IMR-90 (cell line): ENCODE measurements around the gene MYEF2. TPM values are rescaled to one million over a fixed set of nuclear protein-coding genes. Genes with fewer than 3 reads are reported as not detected.

ENCODE experiments used
- ATAC-seq: fragments of 200-7000 bp; cut with Tn5 transposase; 2 replicates; pipeline ENCODE4 v1.9.1; 2020; ENCODE audit warnings: low read depth, mild to moderate bottlenecking, moderate library complexity
- BruUV-seq: library from RNA; stranded (reverse); fragments of 400-500 nt; replicated peaks from 2 replicates; lab custom pipeline; 2021; lab: Mats Ljungman, UMichigan
- CTCF ChIA-PET: fragments of 300-600 bp; formaldehyde crosslinking; extraction: SDS; loops from one replicate; lab custom pipeline; 2021; ENCODE audit warnings: antibody characterized with exemption; lab: Yijun Ruan, JAX
- POLR2A ChIA-PET: fragments of 300-600 bp; sonication (Branson Sonifier 250); formaldehyde crosslinking; loops from one replicate; lab custom pipeline; 2022; ENCODE audit warnings: antibody characterized with exemption; ENCODE audit not compliant: unreplicated experiment; lab: Charles Lee
- DNase-seq: peaks from one replicate; pipeline ENCODE4 v3.0.0; 2013
- H2AFZ ChIP-seq: replicated peaks from 2 replicates; pipeline ENCODE3; 2013; ENCODE audit warnings: low read length, mild to moderate bottlenecking; ENCODE audit not compliant: poor library complexity
- H2AK5ac ChIP-seq: 2 replicates; pipeline ENCODE4 v1.6.1; 2013; ENCODE audit warnings: low read depth, low read length, inconsistent platforms
- H2AK9ac ChIP-seq: replicated peaks from 2 replicates; pipeline ENCODE3; 2013; ENCODE audit warnings: mild to moderate bottlenecking, low read depth, low read length, moderate library complexity; ENCODE audit not compliant: poor library complexity
- H2BK120ac ChIP-seq: 2 replicates; pipeline ENCODE4 v1.6.1; 2013; ENCODE audit warnings: low read depth, low read length, inconsistent platforms
- H2BK15ac ChIP-seq: 3 replicates; pipeline ENCODE4 v1.6.1; 2013; ENCODE audit warnings: low read depth, low read length, inconsistent platforms
- H2BK20ac ChIP-seq: 2 replicates; pipeline ENCODE4 v1.6.1; 2013; ENCODE audit warnings: low read depth, mild to moderate bottlenecking, inconsistent platforms, low read length, moderate library complexity
- H2BK5ac ChIP-seq: 2 replicates; pipeline ENCODE4 v1.6.1; 2013; ENCODE audit warnings: mild to moderate bottlenecking, low read depth, low read length, inconsistent platforms; ENCODE audit not compliant: poor library complexity, severe bottlenecking
- H3K14ac ChIP-seq: replicated peaks from 2 replicates; pipeline ENCODE4 v1.6.1; 2013; ENCODE audit warnings: low read depth, low read length, inconsistent platforms
- H3K18ac ChIP-seq: 2 replicates; pipeline ENCODE4 v1.6.1; 2013; ENCODE audit warnings: low read depth, low read length, control low read depth
- H3K23ac ChIP-seq: 2 replicates; pipeline ENCODE4 v1.6.1; 2013; ENCODE audit warnings: low read depth, low read length, inconsistent platforms
- H3K27ac ChIP-seq: 2 replicates; pipeline ENCODE4 v1.5.1; 2013; ENCODE audit warnings: mild to moderate bottlenecking, control low read depth, low read length; ENCODE audit not compliant: insufficient read depth
- H3K27me3 ChIP-seq: 2 replicates; pipeline ENCODE4 v1.6.1; 2013; ENCODE audit warnings: low read length; ENCODE audit not compliant: control insufficient read depth, insufficient read depth
- H3K36me3 ChIP-seq: 2 replicates; pipeline ENCODE4 v1.6.1; 2013; ENCODE audit warnings: low read length, mixed read lengths; ENCODE audit not compliant: control insufficient read depth, insufficient read depth
- H3K4ac ChIP-seq: 2 replicates; pipeline ENCODE4 v1.6.1; 2013; ENCODE audit warnings: low read depth, low read length, inconsistent platforms
- H3K4me1 ChIP-seq: 2 replicates; pipeline ENCODE4 v1.6.1; 2013; ENCODE audit warnings: low read length, mixed read lengths; ENCODE audit not compliant: control insufficient read depth, insufficient read depth
- H3K4me2 ChIP-seq: 2 replicates; pipeline ENCODE4 v1.6.1; 2013; ENCODE audit warnings: low read depth, mild to moderate bottlenecking, control low read depth, low read length, moderate library complexity
- H3K4me3 ChIP-seq: 2 replicates; pipeline ENCODE4 v1.5.1; 2013; ENCODE audit warnings: low read depth, mild to moderate bottlenecking, control low read depth, low read length, moderate library complexity; ENCODE audit not compliant: insufficient read depth
- H3K56ac ChIP-seq: 2 replicates; pipeline ENCODE4 v1.6.1; 2013; ENCODE audit warnings: low read length, inconsistent platforms; ENCODE audit not compliant: insufficient read depth; ENCODE audit errors: extremely low read depth
- H3K79me1 ChIP-seq, 2 experiments: 2 replicates each; pipeline ENCODE4 v1.6.1; 2013; ENCODE audit warnings: low read length in 2 of 2, inconsistent platforms in 1 of 2, low read depth in 1 of 2
- H3K9ac ChIP-seq: 2 replicates; pipeline ENCODE4 v1.6.1; 2013; ENCODE audit warnings: low read depth, low read length, control low read depth
- H3K9me1 ChIP-seq: 2 replicates; pipeline ENCODE4 v1.6.1; 2013; ENCODE audit warnings: low read length, inconsistent platforms; ENCODE audit not compliant: insufficient read depth
- H3K9me3 ChIP-seq: 2 replicates; pipeline ENCODE4 v1.6.1; 2013; ENCODE audit warnings: low read length; ENCODE audit not compliant: control insufficient read depth, insufficient read depth
- H4K20me1 ChIP-seq: 2 replicates; pipeline ENCODE4 v1.6.1; 2013; ENCODE audit warnings: low read length, inconsistent platforms; ENCODE audit not compliant: insufficient read depth
- H4K5ac ChIP-seq: 2 replicates; pipeline ENCODE4 v1.6.1; 2013; ENCODE audit warnings: mild to moderate bottlenecking, low read depth, low read length, control low read depth
- H4K8ac ChIP-seq, 2 experiments: 2 replicates each; pipeline ENCODE4 v1.6.1; 2013; ENCODE audit warnings: low read depth in 2 of 2, low read length in 2 of 2, control low read depth in 1 of 2, inconsistent platforms in 1 of 2
- H4K91ac ChIP-seq: 2 replicates; pipeline ENCODE4 v1.6.1; 2013; ENCODE audit warnings: low read depth, low read length, inconsistent platforms; ENCODE audit not compliant: insufficient read depth
- BHLHE40 ChIP-seq: fragments of 150-350 bp; IDR thresholded peaks from 2 replicates; pipeline ENCODE4 v1.6.1; 2016; ENCODE audit warnings: mild to moderate bottlenecking, low read depth, low read length
- CEBPB ChIP-seq: IDR thresholded peaks from 2 replicates; pipeline ENCODE4 v1.6.1; 2012; ENCODE audit warnings: low read depth, low read length, improper control_type of control experiment
- CTCF ChIP-seq: conservative IDR thresholded peaks from 2 replicates; pipeline ENCODE4 v1.5.1; 2012; ENCODE audit warnings: mild to moderate bottlenecking, low read depth, low read length, improper control_type of control experiment
- ELK1 ChIP-seq: fragments of 150-350 bp; IDR thresholded peaks from 2 replicates; pipeline ENCODE4 v1.6.1; 2016; ENCODE audit warnings: low read depth, mild to moderate bottlenecking, low read length, moderate library complexity, borderline replicate concordance
- FOS ChIP-seq: fragments of 150-350 bp; IDR thresholded peaks from 2 replicates; pipeline ENCODE4 v1.6.1; 2016; ENCODE audit warnings: low read depth, low read length
- MAFK ChIP-seq: IDR thresholded peaks from 2 replicates; pipeline ENCODE4 v1.6.1; 2012; ENCODE audit warnings: low read depth, low read length, improper control_type of control experiment
- NFE2L2 ChIP-seq: fragments of 150-350 bp; IDR thresholded peaks from 2 replicates; pipeline ENCODE4 v1.6.1; 2016; ENCODE audit warnings: low read depth, mild to moderate bottlenecking, low read length
- RAD21 ChIP-seq: IDR thresholded peaks from 2 replicates; pipeline ENCODE4 v1.6.1; 2012; ENCODE audit warnings: low read length, improper control_type of control experiment
- RCOR1 ChIP-seq: IDR thresholded peaks from 2 replicates; pipeline ENCODE4 v1.6.1; 2012; ENCODE audit warnings: mild to moderate bottlenecking, low read length, improper control_type of control experiment; ENCODE audit not compliant: insufficient replicate concordance
- SMC3 ChIP-seq: fragments of 150-350 bp; IDR thresholded peaks from 2 replicates; pipeline ENCODE4 v1.6.1; 2016; ENCODE audit warnings: low read depth, mild to moderate bottlenecking, antibody characterized with exemption, low read length, moderate library complexity
- WGBS, 2 experiments: methylation state at CpG; one replicate each; pipeline versions ENCODE4 v1.1.5 to v1.1.7; 2013; ENCODE audit warnings: missing lambda C conversion rate in 2 of 2; ENCODE audit not compliant: insufficient read length in 1 of 2; ENCODE audit errors: extremely low coverage in 2 of 2; 5-methylcytosine and 5-hydroxymethylcytosine counted together
- dilution Hi-C: fragments of 300-500 bp; cut with HindIII; formaldehyde crosslinking; loops from one replicate; pipeline ENCODE4 v1.14.3; 2018; ENCODE audit warnings: low sequenced_read_pairs; ENCODE audit not compliant: unreplicated experiment
- in situ Hi-C: fragments of 300-500 bp; cut with MboI; formaldehyde crosslinking; loops from 3 replicates; pipeline ENCODE4 v1.14.3; 2019; ENCODE audit warnings: low sequenced_read_pairs, inconsistent platforms, mixed read lengths
- intact Hi-C: fragments of 100-400 bp; cut with micrococcal nuclease; formaldehyde crosslinking; loops from 2 replicates; pipeline ENCODE4 v1.10.0; 2022
- polyA plus RNA-seq, 3 experiments: library from polyadenylated mRNA; depleted of rRNA; stranded (reverse); fragments of >200 nt; gene quantifications; 2 replicates each; pipeline ENCODE4 v1.2.3, GENCODE V29; 2012; ENCODE audit warnings: low replicate concordance in 1 of 3
- total RNA-seq: library from RNA; depleted of rRNA; stranded (reverse); fragments of >200 nt; gene quantifications from 2 replicates; pipeline ENCODE4 v1.2.3, GENCODE V29; 2012

MYEF2 gene
- total and polyA plus RNA-seq, 2 of the 4 experiments (the other 2 are of a cell fraction), result 4.5 to 5.8 TPM

- Histone ChIP-seq H3K9me3 (no peaks in the 10 kb centered on the region), H3K79me1 (no peaks in the 10 kb centered on the region), H3K4me2 (no peak overlapping the region), H3K4ac (no peak overlapping the region), H3K56ac (no peak overlapping the region), H2BK20ac (no peak overlapping the region), H3K14ac (no peak overlapping the region), H3K4me3 (no peak overlapping the region), H3K23ac (no peak overlapping the region), H3K9ac (no peak overlapping the region), H3K9me1 (no peaks in the 10 kb centered on the region), H4K20me1 (no peaks in the 10 kb centered on the region), H3K27ac (no peak overlapping the region), H3K27me3 (peaks cover 12% of the 10 kb centered on the region), H2BK5ac (no peak overlapping the region), H4K91ac (no peak overlapping the region), H4K5ac (no peak overlapping the region), H2BK120ac (no peak overlapping the region), H2AFZ (no peak overlapping the region), H3K18ac (no peak overlapping the region), H4K8ac (no peak overlapping the region), H3K36me3 (no peaks in the 10 kb centered on the region), H2BK15ac (no peak overlapping the region), H3K4me1 (no peaks in the 10 kb centered on the region), H2AK9ac (no peak overlapping the region), H2AK5ac (no peak overlapping the region)
- in situ Hi-C loops, result no loop called here
- intact Hi-C loops, result no loop called here
- no peak for DNase-seq
- no TSS peak for BruUV-seq
- CTCF ChIA-PET, result no interaction called here
- no peak for TF ChIP-seq ELK1
- TF ChIP-seq CEBPB, result no peak
- no peak for TF ChIP-seq FOS
- TF ChIP-seq NFE2L2, result no peak
- no peak for TF ChIP-seq BHLHE40
- TF ChIP-seq CTCF, result no peak
- no peak for TF ChIP-seq RAD21
- no peak for TF ChIP-seq SMC3
- TF ChIP-seq MAFK, result no peak
- TF ChIP-seq RCOR1, result no peak
- POLR2A ChIA-PET, result no interaction called here
- no CpG with 5 or more reads among the region's 3 CpGs for WGBS, 2 experiments
- dilution Hi-C loops, result no loop called here
- ATAC-seq, result no peak
Observed at GRCh38 chr15:48090666-48091065, 87.4 kb downstream of the MYEF2 start.
